NCI-H226 (cell line): ENCODE results near the gene RAB19.

Experiments
- DNase-seq: peaks from one replicate; pipeline ENCODE4 v3.0.0-alpha.2; 2015

Gene RAB19

DNA sequence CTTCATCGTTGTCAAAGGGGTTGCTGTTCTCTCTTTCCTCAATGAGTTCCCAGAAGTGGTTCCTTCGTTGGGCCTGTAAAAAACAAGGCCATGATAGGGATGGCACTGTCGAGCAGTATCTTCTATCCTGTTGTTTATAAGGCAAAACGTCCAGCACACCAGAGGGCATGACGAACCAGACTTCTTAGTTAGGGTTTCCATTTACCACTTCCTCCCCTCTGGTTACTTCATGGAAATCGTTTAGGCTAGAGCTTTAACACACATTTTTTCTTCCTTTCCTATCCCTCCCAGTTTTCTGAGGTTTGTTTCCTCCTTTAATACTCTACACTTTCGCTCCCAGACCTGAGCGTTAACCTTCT lies 50.8 kb downstream of the RAB19 start:
- DNase-seq = no peak

DNA sequence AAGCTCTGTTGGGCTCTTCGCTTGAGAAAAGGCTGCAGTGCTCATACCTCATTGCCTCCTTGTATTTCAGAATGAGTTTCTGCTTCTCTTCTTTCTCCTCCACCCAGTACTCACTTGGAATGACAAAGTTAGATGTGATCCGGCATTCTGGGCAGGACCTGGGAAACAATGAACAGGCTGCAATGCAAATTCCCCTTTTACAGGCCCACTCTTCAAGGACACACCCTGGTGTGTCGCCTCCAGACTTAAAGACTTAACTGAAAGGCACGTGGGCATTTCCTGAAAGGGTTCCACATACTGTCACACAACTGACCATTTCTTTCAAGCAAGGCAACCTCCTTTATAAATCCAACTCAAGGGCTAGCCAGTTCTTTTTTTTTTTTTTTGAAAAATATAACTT lies 51.9 kb downstream of the RAB19 start:
- DNase-seq = no peak

DNA sequence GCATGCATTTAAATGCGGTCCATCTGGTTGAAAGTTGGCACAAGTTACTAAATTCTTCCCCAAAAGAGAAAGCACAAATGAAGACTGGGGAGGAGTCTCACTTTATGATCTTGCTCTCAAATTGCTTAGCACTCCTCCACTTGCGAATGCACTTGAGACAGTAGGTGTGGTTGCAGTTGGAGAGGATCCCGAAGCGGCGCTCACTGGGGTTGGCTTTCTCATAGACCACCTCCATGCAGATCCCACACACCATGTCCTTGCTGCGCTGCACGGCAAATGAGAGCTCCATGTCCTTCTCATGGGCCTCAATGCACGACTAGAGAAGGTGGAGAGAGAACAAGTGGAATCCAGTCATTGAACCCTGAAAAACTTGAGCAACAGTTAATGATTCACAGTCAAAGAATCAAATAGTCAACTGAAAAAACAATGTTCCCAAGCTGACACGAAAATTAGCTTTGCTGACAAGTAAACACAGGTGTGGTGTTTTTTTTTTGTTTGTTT lies 52.7 kb downstream of the RAB19 start:
- DNase-seq = no peak

DNA sequence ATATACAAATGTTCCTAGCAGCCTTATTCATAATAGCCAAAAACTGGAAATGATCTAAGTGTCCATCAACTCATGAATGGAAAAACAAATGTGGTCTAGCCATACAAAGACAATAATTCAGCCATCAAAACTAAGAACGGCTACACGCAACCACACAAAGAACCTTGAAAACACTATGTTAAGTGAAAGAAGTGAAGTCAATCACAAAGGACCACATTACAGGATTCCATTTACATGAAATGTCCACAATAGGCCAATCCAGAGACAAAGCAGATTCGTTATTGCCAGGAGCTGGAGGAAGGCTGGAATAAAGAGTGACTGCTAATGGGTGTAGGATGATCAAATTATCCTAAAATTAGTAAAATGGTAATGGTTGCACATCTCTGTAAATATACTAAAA lies 54.3 kb downstream of the RAB19 start:
- DNase-seq = no peak

DNA sequence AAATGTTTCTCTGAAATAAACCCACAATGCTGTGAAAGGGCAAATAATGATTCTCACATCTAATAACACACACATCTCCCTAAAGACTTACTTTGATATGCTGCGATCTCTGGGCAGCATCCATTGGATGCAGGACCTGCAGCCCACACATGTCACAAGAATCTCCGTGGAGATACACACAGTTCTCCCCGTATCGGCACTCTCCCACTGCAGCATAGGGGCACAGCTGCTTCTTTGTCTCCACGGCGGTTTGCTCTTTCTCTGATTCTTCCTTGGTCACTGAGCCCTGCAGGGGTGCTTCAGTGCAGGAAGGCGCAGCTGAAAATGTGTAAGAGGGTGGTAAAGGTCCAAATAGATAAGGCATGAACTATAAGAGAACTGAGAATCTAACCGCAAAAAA lies 55.1 kb downstream of the RAB19 start:
- no peak for DNase-seq

DNA sequence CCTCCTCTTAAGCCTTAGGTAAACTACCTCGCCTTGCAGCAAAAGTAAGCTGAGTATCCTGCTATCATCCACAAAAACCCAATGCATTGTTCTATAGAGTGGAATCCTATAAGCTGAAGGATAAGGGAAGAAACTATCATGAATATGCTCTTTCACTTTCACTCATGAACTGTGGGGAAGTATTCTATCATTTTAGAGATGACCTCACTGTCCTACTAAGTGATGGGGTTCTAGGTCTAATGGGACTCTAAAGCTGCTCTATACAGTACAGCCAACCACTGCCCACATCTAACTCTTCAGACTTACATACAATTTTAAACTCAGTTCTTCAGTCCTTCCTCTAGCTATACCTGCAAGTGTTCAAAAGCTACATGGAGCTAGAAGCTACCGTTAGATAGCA lies 59.3 kb downstream of the RAB19 start:
- no peak for DNase-seq

DNA sequence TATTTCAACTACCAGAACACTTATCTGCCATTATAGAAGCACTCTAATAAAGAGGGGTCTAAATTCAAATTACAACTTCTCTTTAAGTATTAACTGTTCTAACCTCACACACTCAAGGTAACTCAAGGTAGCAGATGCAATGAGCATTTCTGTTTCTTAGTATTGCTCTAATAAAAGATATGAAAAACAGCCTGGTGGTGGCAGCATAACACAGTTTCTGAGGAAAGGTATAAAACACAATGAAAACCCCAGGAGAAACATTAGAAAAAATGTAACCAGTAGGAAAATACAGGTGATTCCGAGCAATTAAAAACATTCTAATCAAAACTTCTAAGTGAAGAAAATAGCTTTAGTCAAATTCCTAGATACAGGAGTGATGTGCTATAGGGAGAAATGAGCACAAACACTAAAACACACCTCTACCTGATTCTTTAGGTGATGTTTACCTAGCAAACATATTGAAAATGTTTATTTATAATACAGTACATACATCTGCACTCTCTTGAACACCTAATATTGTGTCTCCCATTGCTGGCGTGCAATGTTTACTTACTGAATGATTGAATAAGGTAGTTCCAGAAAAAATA lies 72.0 kb downstream of the RAB19 start:
- peak; percentile 11 for DNase-seq

DNA sequence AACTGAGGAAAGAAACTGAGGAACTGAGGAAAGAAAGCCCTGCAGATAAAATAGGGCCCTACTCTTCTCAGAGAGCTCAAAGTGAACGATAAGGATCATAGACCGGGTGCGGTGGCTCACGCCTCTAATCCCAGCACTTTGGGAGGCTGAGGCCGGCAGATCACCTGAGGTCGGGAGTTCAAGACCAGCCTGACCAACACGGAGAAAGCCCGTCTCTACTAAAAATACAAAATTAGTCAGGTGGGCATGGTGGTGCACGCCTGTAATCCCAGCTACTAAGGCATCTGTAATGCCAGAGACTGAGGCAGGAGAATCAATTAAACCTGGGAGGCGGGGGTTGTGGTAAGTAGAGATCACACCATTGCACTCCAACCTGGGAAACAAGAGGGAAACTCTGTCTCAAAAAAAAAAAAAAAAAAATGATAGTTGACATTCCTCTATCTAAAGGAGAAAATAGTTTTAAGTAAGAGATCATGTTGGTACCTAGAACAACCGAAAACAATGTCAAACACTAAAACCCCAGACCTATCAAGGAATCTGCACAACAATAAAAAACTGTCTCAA lies 72.9 kb downstream of the RAB19 start:
- DNase-seq = no peak
